GM21737 (cell line): ENCODE results near the gene MORN4.
A peak's percentile ranks its signal among the peaks of the same experiment; 100 is the strongest.
"Not testable (repeated sequence)": the region's sequence is repeated elsewhere in the genome, so short reads cannot be mapped to it uniquely, and the experiment has no call there.

Source experiments
- ATAC-seq: cut with Tn5 transposase; IDR thresholded peaks from one replicate; pipeline ENCODE4 v1.9.1; 2021; ENCODE audit warnings: mild to moderate bottlenecking, moderate library complexity; ENCODE audit not compliant: unreplicated experiment

Gene MORN4

DNA sequence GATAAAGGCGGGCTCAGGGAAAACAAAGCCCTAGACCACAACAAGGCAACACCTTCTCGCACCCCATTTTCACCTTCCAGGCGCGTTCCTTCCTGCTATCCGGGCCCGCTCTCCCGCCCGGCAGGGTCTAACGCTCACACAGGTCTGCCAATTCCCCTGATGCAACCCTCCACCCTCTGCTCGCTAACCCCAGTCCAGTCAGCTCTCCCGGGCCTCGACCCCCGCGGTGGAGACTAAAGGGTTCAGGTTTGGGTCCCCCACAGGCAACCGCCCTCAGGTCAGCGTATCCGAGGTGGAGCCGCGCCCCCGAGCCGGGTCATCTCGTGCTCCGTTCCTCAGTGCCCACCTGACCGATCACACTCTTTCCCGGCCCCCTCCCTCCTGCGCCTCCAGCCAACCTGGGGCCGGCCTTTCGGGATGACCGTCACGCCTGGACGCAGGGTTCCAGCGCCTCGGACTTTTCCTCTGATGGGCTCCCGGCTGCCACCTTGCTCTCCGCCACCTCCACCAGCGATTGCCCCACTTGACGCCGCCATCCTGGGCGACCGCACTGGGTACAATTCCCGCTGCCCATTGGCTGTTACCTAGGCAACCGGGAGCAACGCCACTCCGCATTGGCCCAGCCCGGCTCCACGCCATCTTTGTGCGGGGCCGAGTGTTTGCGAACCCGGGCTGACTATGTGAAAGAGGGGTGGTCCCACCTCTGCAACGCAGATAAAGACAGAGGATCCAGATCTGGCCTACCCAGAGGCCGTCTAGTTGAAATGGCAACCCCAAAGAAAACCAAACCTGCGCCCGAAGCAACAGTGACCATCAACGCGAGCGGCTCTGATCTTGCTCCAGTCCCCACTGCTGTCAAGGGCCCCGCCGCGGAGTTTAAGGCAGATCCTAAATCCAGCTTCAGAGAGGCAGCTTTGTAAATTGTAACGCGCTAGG is at the start of gene MORN4:
Gene MORN4 (minus strand): TSS at position 552 of the 936 bp plus-strand sequence. CDS start 13,847 bp downstream, outside the sequence.
- ATAC-seq = peak; percentile 93

DNA sequence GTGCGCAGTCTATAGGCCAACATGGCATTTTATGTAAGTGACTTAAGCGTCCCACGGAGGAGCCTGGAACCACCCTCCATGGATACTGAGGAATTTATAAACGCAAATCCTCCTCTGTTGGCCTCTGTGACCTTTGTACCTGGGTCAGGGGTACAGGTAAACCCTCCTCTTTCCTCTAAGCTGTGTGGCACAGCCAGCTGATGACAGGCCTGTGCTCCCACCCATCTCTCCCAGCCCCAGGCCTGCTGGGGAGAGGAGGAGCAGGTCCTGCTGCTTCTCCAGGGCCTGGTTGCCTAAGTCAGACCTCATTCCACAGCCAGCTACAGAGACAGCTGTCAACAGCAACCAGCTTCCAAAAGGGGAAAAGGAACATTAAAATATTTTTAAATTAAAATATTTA is 48.7 kb upstream of the MORN4 start:
- no peak for ATAC-seq

DNA sequence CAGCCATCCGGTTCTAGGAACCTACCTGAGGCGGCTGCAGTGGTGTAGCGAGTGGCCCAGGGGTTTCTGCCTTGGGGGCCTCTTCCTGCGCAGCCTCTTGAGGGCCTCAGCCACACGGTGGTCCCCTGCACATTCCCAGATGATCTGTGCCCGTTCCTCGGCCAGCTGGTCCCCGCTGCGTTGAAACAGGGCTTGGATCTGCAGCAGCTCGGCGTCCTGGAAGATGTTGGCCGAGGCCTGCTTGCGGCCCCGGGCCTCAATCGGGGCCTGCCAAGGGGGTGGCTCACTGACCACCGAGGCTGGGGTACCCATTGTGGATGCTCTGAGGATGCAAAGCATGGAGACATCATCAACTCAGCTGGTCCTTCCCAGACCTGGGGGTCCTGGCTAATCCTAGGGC is 46.3 kb upstream of the MORN4 start:
- no peak for ATAC-seq

DNA sequence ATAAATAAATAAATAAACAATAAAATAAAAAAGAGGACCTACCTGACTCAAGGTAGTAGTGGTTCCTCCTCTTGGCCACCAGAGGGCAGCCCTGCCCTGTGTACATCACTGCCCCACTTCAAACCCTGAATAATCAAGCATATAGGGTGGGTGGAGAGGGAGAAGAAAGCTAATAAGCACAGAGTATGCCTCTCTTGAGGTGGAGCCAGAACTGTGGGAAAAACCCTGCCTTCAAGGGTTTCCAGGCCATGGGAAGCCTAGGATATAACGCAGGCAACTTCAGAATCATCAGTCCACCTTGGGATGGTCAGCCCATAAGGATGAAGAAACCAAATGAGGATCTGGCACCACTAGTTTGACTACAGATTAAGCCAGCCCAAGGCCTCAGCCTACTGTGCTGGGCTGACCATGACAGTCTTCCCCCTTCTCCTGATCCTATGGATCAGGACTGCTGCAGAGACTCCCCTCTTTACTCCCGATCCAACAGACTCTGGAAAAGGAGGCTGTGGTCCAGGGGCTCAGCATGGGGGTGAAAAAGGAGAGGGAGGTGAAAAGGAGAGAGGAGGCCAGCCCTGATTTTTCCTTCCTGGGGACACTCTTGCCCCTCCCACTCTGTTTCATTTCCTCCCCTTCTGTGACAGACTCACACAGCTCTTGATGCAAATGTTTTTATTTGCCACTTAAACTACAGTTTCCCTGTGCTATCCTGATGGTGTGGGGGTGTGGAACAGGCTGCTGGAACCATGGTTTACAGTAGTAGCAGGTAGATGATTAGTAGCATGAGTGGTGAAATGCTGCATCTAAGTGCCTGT is 43.7 kb upstream of the MORN4 start:
- no peak for ATAC-seq

DNA sequence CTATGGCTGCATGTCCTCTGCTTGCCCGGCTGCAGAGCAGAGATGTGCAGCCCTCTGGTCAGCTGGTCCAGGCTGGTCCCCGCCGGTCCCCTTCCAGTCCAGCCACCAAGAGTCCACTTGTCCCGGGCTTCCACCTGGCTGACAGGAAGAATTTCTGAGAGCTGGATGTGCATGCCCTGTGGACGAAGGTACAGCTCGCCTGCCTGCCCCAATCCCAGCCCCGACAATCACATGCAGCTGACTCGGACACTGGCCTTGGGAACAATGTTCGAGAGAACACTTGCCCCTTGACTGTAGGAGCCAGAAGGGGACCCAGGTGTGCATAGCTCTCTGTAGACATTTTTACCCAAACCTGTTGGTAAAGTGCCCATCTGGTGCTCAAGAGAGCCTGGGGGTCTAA is 41.9 kb upstream of the MORN4 start:
- no peak for ATAC-seq

DNA sequence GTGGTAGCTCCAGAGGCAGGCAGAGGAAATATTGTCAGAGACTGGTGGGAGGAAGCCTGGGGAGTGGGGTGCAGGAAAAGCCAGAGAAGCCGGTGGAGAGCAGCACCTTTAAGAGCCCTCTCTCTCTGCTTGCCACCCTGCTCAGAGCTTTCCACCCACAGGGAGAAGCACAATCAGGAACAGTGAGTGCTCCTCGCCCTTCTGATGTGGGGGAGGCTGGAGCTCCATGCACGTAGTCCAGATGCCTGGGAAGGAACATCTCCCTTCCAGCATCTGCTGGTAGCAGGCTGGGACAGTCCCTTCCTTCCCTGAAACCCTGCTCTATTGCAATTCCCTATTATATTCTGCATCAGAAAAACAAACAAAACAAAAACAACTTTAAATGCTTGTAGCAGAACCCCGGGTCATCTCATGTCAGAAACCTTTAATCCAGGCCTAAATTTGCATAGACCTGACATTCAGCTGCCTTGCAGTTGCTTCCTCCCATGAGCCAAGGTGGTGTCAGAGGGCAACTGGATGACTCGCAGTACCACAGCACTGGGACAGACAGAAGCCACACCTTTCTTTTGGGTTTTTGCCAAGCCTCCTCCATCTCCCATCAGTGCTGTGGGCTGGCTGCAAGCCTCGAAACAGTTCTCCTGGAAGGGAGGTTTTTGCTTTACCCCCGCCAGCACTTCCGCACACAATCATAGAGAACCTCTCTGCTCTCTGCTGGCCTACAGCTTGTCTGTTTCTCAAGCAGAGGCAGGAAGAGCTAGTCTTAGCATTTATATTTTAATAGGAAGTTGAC is 40.6 kb upstream of the MORN4 start:
- no peak for ATAC-seq

DNA sequence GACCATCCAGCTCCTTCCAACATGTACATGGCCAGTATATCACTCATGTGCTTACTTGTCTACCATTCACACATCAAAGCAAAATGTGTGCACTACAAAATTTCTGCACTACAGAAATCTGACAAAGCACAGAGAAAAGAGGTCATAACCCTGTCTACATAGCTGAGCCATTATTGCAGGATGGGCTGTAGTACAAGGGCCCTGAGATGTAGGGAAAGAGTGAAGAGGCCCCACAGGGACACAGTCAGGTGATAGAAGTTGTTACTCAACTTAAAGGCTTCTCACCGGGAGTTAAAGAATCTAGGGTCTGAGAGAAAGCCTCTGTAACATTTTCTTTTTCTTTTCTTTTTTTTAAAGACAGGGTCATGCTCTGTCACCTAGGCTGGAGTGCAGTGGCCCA is 36.3 kb upstream of the MORN4 start:
- no peak for ATAC-seq

DNA sequence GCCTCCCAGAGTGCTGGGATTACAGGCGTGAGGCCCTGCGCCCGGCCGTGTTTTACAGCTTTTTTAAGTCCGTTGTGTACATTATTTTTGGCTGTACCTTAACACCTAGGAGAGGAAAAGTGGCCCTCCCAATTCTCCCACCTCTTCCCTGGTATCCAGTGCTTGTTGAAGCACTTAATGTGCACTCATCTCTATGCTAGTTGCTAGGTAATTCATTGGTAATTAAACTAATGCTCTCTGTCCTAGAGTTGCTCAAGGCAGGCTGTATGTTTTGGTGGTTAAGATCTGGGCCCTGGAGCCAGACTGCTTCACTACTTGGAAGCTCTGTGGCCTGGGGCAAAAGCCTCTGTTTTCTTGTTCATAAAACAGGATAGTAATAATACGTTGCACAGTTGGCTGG is 34.2 kb upstream of the MORN4 start:
- no peak for ATAC-seq

DNA sequence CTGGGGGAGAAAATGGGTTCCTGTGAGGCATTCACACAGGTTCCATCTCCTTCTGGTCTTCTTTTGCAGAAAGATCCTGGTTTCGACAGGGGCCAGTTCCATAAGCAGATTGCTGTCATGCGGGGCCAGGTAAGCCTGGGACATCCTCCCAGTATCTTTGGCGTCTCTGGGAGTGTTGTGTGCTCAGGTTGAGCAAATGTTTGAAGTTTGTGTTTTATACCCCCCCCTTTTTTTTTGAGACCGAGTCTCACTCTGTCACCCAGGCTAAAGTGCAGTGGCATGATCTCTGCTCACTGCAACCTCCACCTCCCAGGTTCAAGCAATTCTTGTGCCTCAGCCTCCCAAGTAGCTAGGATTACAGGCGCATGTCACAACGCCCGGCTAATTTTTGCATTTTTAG is 33.7 kb upstream of the MORN4 start:
- no peak for ATAC-seq

DNA sequence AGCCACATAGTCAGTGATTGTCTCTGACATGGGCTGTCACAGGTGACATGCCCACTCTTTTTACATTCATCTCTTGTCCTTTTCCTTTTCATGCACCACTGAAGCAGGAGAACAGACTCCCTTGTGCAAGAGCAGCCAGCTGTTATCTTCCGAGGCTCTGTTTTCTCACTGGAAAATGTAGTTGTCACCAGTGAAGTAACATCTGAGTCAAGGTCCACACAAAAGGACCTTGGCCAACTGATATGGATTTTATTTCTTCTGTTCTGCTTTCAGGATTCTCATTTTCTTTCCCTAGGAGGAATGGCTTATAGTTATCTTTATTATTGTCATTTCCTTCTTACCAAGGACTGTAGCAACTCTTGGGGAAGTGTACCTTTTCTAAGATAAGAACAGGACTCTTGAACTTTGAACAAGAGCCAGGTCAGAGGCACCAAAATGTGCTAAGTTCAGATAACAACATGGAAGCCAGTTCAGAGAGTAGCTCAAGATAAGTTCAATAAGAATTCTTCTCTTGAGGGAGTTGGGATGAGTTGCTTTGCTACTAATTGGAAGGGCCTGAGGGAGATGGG is 31.1 kb upstream of the MORN4 start:
- no peak for ATAC-seq

DNA sequence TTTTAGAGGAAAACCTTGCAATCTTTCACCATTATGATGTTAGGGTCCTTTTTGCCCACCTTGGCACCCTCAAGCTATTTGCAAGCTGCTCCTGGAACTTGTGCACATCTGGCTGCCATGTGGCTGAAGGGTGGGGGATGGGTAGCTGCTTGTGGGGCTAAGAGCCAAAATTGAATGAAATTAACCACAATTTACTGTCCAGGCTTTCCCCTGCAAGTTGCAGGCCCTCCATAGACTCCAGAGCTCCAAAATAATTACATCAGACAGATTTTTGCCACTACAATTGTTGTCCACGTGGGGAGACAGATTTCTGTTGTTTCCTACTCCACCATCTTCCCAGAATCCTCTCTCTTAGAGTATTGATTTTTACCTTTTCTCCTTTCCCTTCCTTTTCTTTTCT is 26.3 kb upstream of the MORN4 start:
- no peak for ATAC-seq

DNA sequence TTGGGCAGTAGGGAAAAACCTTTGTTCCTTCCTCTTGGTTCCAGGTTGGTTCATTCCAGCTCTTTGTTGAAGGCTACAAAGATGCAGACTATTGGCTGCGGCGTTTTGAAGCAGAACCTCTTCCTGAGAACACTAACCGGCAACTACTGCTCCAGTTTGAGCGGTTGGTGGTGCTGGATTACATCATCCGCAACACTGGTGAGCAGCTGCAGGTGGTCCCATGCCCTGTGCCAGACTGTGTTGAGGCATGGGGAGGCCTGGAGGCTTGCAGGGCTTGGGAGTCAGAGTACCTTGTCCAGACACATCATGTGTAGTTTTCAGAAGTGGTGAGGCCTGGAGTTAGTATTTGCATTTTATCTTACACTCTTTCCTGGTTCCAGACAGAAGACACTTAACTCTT is 23.5 kb upstream of the MORN4 start:
- ATAC-seq = no peak

DNA sequence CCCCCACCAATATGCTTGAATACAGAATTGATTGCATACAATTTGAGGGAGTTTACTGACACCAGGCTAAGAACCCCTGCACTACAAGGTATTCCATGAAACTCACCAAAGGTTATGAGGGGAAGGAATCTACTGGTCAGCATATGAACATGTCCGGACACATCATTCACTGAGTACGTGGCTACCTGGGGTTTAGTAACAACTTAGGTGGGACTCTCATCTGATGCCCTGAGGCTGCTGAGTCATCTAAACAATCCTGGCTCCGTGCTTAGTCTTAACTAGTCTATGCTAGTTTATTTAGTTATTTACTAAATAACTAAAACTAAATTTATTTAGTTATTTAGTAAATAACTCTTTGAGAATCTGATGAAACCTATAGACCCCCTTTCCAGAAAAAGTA is 18.5 kb upstream of the MORN4 start:
- no peak for ATAC-seq

DNA sequence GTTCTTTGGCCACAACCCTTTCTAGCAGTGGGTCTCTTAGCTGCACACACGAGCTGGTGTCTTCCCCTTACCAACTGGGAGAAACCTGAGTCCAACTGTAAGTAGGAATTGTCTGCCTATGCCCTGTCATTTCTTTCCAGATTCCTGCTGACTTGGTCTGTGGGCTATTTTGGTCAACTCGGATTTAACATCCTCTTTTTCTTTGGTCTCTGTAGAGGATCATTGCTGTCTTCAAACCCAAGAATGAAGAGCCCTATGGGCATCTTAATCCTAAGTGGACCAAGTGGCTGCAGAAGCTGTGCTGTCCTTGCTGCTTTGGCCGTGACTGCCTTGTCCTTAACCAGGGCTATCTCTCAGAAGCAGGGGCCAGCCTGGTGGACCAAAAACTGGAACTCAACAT is 17.4 kb upstream of the MORN4 start:
- no peak for ATAC-seq

DNA sequence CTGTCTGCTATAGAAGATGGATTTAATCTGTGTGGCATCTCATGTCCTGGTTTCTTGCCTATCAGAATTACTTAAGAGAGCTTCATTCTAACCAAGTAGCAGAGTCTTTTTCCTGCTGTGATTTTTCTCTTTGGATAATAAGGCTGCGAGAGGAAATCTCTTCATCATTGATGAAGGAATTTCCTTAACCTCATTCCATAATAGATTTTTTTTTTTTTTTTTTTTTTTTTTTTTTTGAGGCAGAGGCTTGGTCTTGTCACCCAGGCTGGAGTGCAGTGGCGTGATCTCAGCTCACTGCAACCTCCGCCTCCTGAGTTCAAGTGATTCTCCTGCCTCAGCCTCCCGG is 16.1 kb upstream of the MORN4 start:
- not testable (repeated sequence) for ATAC-seq

DNA sequence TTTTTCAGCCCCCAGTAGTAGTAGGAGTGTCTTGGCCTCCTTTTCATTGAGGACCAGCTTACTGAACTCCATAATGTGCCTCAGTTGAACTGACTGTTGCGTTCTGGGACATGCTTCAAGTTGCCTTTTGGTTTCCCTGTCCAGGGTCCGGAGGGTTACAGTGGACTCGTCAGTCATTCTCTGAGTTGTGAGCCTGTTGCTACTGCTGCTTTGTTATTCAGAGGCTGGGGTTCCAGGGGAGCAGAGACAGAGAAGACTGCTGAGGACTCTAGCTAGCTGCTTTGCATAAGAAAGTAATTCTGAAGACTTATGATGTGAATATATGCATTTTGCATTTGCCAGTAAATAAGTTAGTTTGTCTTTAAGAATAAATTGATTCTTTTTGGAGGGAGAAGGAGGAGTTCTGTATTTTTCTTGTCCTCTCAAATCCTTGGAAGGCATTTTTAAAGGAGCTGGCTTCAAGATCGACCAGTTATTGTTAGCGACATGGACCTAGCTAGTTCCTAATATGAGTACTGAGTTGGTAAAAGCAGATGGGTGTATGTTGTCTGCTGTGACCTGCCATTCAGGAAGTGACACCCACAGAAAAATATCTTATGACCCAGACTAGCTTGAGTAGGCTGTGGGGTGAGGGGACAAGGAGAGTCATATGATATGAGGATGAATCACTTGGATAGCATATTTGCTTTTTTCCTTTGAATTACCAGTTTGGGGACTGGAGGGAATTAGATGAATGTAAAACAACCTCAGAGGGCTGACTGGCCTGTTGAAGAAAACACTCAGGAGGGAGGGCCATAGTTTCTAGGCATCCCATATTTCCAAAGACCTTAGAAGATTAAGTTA is 15.5 kb upstream of the MORN4 start:
- ATAC-seq = peak; percentile 74

DNA sequence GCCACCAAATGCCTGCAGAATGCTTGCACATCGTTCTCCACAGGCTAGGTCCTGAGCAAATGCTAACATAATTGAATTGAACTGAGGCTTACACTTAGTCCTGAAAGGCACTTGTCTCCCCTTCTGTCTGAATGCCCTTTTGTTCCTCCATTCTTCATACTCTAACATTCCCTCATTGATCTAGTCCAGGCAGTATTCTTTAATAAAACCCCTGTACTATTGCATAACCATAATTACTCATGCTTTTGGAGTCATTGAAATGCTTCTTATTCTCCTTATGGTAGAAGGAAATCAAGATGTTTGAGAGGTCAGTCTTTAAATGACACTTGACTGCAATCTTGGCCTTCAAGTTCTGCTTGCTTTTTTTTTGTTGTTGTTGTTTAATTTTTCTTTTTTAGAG is 14.3 kb upstream of the MORN4 start:
- ATAC-seq = no peak

DNA sequence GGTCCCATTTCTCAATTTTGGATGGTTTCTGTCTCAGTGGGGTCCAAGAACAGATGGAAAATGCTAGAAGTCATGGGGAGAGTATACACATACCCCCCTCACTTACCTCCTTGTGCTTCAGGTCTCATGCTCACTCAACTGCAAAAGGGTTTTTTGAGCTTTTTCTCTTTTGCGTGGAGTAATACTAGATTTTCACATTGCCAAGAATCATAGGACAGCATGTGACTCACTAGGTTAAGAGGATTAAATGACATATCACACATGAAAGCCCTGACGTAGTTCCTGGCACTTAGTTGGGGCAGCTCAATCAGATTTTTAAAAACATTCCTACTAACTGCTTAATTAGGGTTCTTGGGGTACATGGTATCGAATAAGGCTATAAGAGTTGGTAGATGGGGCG is 11.6 kb upstream of the MORN4 start:
- ATAC-seq = no peak

DNA sequence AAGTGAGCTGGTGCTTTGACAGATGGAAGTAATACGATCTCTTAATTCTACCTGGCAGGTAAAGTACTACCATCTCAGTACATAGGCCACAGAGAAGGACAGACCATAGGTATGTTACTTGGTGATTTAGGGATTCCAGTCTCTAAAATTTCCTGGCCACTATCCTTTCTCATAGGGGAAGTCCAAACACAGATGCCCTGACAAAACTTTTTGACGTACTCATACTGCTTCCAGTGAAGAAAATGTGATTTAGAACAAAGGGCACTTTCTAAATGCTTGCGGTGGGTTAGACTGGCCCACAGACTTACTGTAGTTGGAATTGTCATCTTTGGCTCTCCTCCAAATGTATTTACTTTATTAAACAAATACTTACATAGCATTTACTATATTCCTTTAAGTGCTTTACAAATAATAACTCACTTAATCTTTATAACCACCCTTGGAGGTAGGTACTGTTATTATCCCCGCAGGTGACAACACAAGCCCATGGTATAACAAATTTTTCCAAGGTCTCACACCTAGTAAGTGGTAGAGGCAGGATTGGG is 10.2 kb upstream of the MORN4 start:
- no peak for ATAC-seq
